D721Med (cell line): ENCODE measurements around the gene TTC19.
"Not testable (repeated sequence)": the region's sequence is repeated elsewhere in the genome, so short reads cannot be mapped to it uniquely, and the experiment has no call there.

Experiments used
- DNase-seq: peaks from one replicate; pipeline ENCODE4 v3.0.0; 2011; ENCODE audit warnings: low spot score; ENCODE audit not compliant: insufficient read length
- FAIRE-seq: peaks from 2 replicates; lab custom pipeline; 2011; peaks lifted over from hg19 to GRCh38; lab: Jason Lieb, UNC
- CTCF ChIP-seq: IDR thresholded peaks from 2 replicates; pipeline ENCODE4 v1.5.1; 2012; ENCODE audit warnings: mild to moderate bottlenecking, control low read depth; ENCODE audit not compliant: insufficient read depth; ENCODE audit errors: missing control alignments

TTC19 gene

GRCh38 chr17:16044487-16044886 is 44.9 kb downstream of the TTC19 start:
- no peak for FAIRE-seq
- no peak for DNase-seq
- TF ChIP-seq CTCF: no peak

GRCh38 chr17:16046966-16047365 is 47.3 kb downstream of the TTC19 start:
- no peak for TF ChIP-seq CTCF
- no peak for FAIRE-seq

GRCh38 chr17:16048811-16049449 is 49.3 kb downstream of the TTC19 start:
- FAIRE-seq (no peak), DNase-seq (no peak)
- TF ChIP-seq CTCF: no peak

More at GRCh38 chr17:16046966-16047365, 47.3 kb downstream of the TTC19 start:
- no peak for DNase-seq

GRCh38 chr17:16050844-16051243 is 51.2 kb downstream of the TTC19 start:
- FAIRE-seq: no peak
- no peak for TF ChIP-seq CTCF
- no peak for DNase-seq

GRCh38 chr17:16052486-16052885 is 52.9 kb downstream of the TTC19 start:
- FAIRE-seq (no peak), DNase-seq (no peak)
- no peak for TF ChIP-seq CTCF

- not testable (repeated sequence) for FAIRE-seq, DNase-seq
Observed at GRCh38 chr17:16055139-16055538, 55.5 kb downstream of the TTC19 start.

- no peak for TF ChIP-seq CTCF
- FAIRE-seq (no peak), DNase-seq (no peak)
Observed at GRCh38 chr17:16061631-16062030, 62.0 kb downstream of the TTC19 start.

GRCh38 chr17:16066125-16066524 is 66.5 kb downstream of the TTC19 start:
- DNase-seq (no peak), FAIRE-seq (no peak)
- no peak for TF ChIP-seq CTCF
